BJ (cell line): Measurements from ENCODE around the gene SON. TPM values are rescaled to one million over a fixed set of nuclear protein-coding genes. Genes with fewer than 3 reads are reported as not detected.

Experiments used
- CTCF ChIA-PET: fragments of 350-600 bp; formaldehyde crosslinking; extraction: SDS; loops from one replicate; lab custom pipeline; 2021; ENCODE audit warnings: antibody characterized with exemption, inconsistent platforms; lab: Yijun Ruan, JAX
- POLR2A ChIA-PET: fragments of 300-600 bp; sonication (Branson Sonifier 250); formaldehyde crosslinking; extraction: SDS; loops from one replicate; lab custom pipeline; 2021; ENCODE audit warnings: antibody characterized with exemption; lab: Charles Lee
- DNase-seq: peaks from one replicate; pipeline ENCODE4 v3.0.0-alpha.2; 2011; ENCODE audit warnings: low read depth
- H3K27me3 ChIP-seq: 2 replicates; pipeline ENCODE4 v1.6.0; 2011; ENCODE audit warnings: low read length; ENCODE audit not compliant: control insufficient read depth, insufficient read depth
- H3K36me3 ChIP-seq: 2 replicates; pipeline ENCODE4 v1.5.1; 2011; ENCODE audit warnings: low read length; ENCODE audit not compliant: control insufficient read depth, insufficient read depth
- H3K4me3 ChIP-seq: 2 replicates; pipeline ENCODE4 v1.5.1; 2011; ENCODE audit warnings: low read depth, mild to moderate bottlenecking, control low read depth, low read length
- polyA plus RNA-seq: library from polyadenylated mRNA; depleted of rRNA; stranded (reverse); fragments of >200 nt; gene quantifications from 2 replicates; pipeline ENCODE4 v1.2.3, GENCODE V29; 2011
- TF ChIP-seq, protein P1 (sequence below): IDR thresholded peaks from 2 replicates; pipeline ENCODE4 v1.5.1; 2011; ENCODE audit warnings: low read depth, mild to moderate bottlenecking, control low read depth, inconsistent platforms, low read length, moderate library complexity; ENCODE audit not compliant: insufficient read depth

The SON gene
- polyA plus RNA-seq, 1 experiment, result 41.6 TPM

GRCh38 chr21:33578959-33579542, 36.2 kb downstream of the SON start:
- Histone ChIP-seq H3K36me3 (peaks cover 4% of the 10 kb centered on the region; the same call in 1 of the 2 replicates), H3K27me3 (no peaks in the 10 kb centered on the region), H3K4me3 (no peak overlapping the region)
- TF ChIP-seq, protein P1, sequence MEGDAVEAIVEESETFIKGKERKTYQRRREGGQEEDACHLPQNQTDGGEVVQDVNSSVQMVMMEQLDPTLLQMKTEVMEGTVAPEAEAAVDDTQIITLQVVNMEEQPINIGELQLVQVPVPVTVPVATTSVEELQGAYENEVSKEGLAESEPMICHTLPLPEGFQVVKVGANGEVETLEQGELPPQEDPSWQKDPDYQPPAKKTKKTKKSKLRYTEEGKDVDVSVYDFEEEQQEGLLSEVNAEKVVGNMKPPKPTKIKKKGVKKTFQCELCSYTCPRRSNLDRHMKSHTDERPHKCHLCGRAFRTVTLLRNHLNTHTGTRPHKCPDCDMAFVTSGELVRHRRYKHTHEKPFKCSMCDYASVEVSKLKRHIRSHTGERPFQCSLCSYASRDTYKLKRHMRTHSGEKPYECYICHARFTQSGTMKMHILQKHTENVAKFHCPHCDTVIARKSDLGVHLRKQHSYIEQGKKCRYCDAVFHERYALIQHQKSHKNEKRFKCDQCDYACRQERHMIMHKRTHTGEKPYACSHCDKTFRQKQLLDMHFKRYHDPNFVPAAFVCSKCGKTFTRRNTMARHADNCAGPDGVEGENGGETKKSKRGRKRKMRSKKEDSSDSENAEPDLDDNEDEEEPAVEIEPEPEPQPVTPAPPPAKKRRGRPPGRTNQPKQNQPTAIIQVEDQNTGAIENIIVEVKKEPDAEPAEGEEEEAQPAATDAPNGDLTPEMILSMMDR, result no peak
- ChIA-PET POLR2A (no interaction called here), CTCF (interaction anchor here (0.6 to 2.0 kb wide), 3 partner anchors 27 to 379 kb away, joined by 3 to 7 read pairs (median 3); no protein-coding TSS in a partner anchor)
- DNase-seq, result peak; percentile 55

DNA sequence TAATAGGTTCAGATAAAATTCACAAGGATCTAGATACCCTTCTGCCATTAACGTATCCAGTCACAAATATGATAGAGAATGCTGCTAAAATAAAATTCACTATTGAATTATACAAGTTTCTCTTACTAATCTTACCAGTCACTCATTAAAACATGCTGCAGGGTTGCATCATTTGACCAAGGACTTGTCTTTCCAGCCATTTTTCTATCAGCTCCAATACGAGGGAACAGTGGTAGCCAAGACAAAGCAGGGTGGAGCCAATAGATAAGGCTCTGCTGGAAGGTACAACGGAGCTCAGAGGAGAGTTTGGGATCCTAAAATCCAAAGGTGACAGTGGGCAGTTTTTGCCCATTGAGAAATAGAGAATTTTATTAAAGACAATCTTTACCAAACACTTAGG, 41.6 kb downstream of the SON start:
- Histone ChIP-seq H3K27me3 (no peaks in the 10 kb centered on the region), H3K36me3 (peaks cover 1% of the 10 kb centered on the region; the same call in 1 of the 2 replicates), H3K4me3 (no peak overlapping the region)
- CTCF ChIA-PET, result no interaction called here
- no peak for DNase-seq
- POLR2A ChIA-PET, result no interaction called here
- TF ChIP-seq, protein P1, result no peak

DNA sequence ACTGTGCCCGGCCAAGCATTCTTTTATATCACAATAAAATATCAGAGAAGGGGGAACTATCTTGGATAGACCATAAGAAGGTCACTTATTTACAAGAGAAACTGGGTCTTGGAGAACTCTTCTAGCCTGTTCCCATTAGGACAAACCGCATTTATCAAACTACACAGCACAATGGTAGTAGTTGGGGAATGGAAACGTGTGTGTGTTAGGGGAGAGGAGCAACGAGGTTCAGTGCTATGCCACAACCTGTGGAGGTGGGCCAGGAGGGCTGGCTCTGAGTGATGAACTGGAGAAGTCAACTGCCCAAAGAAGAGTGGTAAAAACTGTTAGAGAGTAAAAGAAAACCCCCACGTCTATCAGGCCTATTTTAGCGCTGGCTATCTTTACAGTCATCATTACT, 44.1 kb downstream of the SON start:
- ChIA-PET POLR2A (no interaction called here), CTCF (no interaction called here)
- H3K4me3 ChIP-seq, result no peak overlapping the region
- H3K27me3 ChIP-seq, result no peaks in the 10 kb centered on the region
- TF ChIP-seq, protein P1, result no peak
- no peak for DNase-seq
- H3K36me3 ChIP-seq, result peaks cover 1% of the 10 kb centered on the region; the same call in 1 of the 2 replicates

DNA sequence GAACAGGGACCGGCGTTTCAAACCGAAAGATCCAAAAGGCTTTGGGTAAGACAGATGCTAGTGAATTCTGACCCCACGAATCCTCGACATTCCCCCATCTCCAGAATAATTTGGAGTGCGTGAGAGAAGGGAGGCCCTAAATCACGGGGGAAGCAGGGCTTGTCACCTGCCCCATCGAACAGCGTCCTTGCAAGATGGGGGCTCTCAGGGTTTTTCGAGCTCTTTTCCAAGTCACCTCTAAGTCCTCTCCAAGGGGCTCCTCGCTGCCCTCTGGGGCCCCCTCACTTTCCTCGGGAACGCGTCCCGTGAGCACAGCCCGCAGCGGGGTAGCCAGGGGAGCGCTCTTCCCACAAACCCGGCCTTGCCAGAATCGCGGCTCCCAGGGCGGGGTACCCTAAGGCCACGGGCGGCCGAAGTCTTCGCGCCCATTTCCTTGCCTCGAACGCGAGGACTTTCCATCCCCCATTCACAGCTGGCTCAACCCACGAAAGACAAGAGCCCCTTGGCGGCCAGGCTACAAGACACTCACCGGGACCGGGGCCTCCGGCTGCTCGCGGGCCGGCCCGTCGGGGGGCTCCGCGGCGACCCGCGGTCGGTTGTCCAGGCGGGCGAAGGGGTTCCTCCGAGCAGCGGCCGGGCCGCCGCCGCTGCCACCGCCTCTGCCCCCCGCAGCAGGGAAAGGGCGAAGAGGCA, 45.1 kb downstream of the SON start:
- Histone ChIP-seq H3K36me3 (no peaks in the 10 kb centered on the region), H3K4me3 (peak overlapping the region; percentile 86), H3K27me3 (no peaks in the 10 kb centered on the region)
- ChIA-PET CTCF (interaction anchor here (0.5 to 5.0 kb wide), 2 partner anchors 19 to 593 kb away, joined by 3 to 36 read pairs; no protein-coding TSS in a partner anchor), POLR2A (no interaction called here)
- no peak for DNase-seq
- TF ChIP-seq, protein P1, result no peak
